ENCODE measurements around the gene CAB39L.

Gene CAB39L

GRCh38 chr13:49419276-49419675 lies 24.6 kb downstream of the CAB39L start:
- Mint-ChIP-seq H3K9me3 (no peaks in the 10 kb centered on the region), H3K4me1 (no peaks in the 10 kb centered on the region), H3K27ac (no peak overlapping the region), H3K4me3 (no peak overlapping the region), H3K27me3 (no peaks in the 10 kb centered on the region)
- ATAC-seq (no peak), DNase-seq (no peak)

GRCh38 chr13:49418206-49418605 lies 25.7 kb downstream of the CAB39L start:
- ATAC-seq (no peak), DNase-seq (no peak)
- no peak overlapping the region for H3K27ac Mint-ChIP-seq
- no peak overlapping the region for H3K4me3 Mint-ChIP-seq
- H3K27me3 Mint-ChIP-seq, result no peaks in the 10 kb centered on the region
- no peaks in the 10 kb centered on the region for H3K4me1 Mint-ChIP-seq
- no peaks in the 10 kb centered on the region for H3K9me3 Mint-ChIP-seq

GRCh38 chr13:49417161-49417560 lies 26.7 kb downstream of the CAB39L start:
- Mint-ChIP-seq H3K9me3 (no peaks in the 10 kb centered on the region), H3K27me3 (no peaks in the 10 kb centered on the region), H3K27ac (no peak overlapping the region), H3K4me3 (no peak overlapping the region), H3K4me1 (no peaks in the 10 kb centered on the region)
- DNase-seq (no peak), ATAC-seq (no peak)

- no peak overlapping the region for H3K27ac Mint-ChIP-seq
- no peak overlapping the region for H3K4me3 Mint-ChIP-seq
- DNase-seq, result no peak
- no peaks in the 10 kb centered on the region for H3K9me3 Mint-ChIP-seq
- H3K27me3 Mint-ChIP-seq, result no peaks in the 10 kb centered on the region
- H3K4me1 Mint-ChIP-seq, result no peaks in the 10 kb centered on the region
- ATAC-seq, result no peak
Measured at GRCh38 chr13:49412749-49413148, 31.1 kb downstream of the CAB39L start.

GRCh38 chr13:49411353-49411752 lies 32.5 kb downstream of the CAB39L start:
- Mint-ChIP-seq H3K4me3 (no peak overlapping the region), H3K9me3 (no peaks in the 10 kb centered on the region), H3K27ac (no peak overlapping the region), H3K27me3 (no peaks in the 10 kb centered on the region), H3K4me1 (no peaks in the 10 kb centered on the region)
- ATAC-seq (no peak), DNase-seq (no peak)

- Mint-ChIP-seq H3K4me3 (no peak overlapping the region), H3K27me3 (no peaks in the 10 kb centered on the region)
Measured at GRCh38 chr13:49410477-49410876, 33.4 kb downstream of the CAB39L start.

GRCh38 chr13:49410006-49410405 lies 33.9 kb downstream of the CAB39L start:
- no peak overlapping the region for H3K4me3 Mint-ChIP-seq
- H3K27me3 Mint-ChIP-seq, result no peaks in the 10 kb centered on the region
- no peak overlapping the region for H3K27ac Mint-ChIP-seq
- ATAC-seq, result no peak
- H3K9me3 Mint-ChIP-seq, result peaks cover 9 to 10% of the 10 kb centered on the region in 2 donors
- DNase-seq, result no peak
- H3K4me1 Mint-ChIP-seq, result no peaks in the 10 kb centered on the region

More at GRCh38 chr13:49410477-49410876, 33.4 kb downstream of the CAB39L start:
- Mint-ChIP-seq H3K9me3 (peaks cover 4 to 6% of the 10 kb centered on the region in 2 donors), H3K4me1 (no peaks in the 10 kb centered on the region), H3K27ac (no peak overlapping the region)
- ATAC-seq (no peak), DNase-seq (no peak)

GRCh38 chr13:49409008-49409407 lies 34.9 kb downstream of the CAB39L start:
- no peak for DNase-seq
- no peak for ATAC-seq
- H3K4me3 Mint-ChIP-seq, result no peak overlapping the region
- H3K9me3 Mint-ChIP-seq, result peaks cover 14 to 20% of the 10 kb centered on the region in 2 donors
- peak overlapping the region in 1 of 2 donors; percentile 2 for H3K27ac Mint-ChIP-seq
- no peaks in the 10 kb centered on the region for H3K27me3 Mint-ChIP-seq
- no peaks in the 10 kb centered on the region for H3K4me1 Mint-ChIP-seq

GRCh38 chr13:49407936-49408335 lies 35.9 kb downstream of the CAB39L start:
- no peak overlapping the region for H3K4me3 Mint-ChIP-seq
- DNase-seq (no peak), ATAC-seq (no peak)
- H3K27ac Mint-ChIP-seq, result no peak overlapping the region
- H3K27me3 Mint-ChIP-seq, result no peaks in the 10 kb centered on the region
- no peaks in the 10 kb centered on the region for H3K4me1 Mint-ChIP-seq
- peaks cover 14 to 25% of the 10 kb centered on the region in 2 donors for H3K9me3 Mint-ChIP-seq

- Mint-ChIP-seq H3K4me3 (no peak overlapping the region), H3K4me1 (no peaks in the 10 kb centered on the region), H3K9me3 (peaks cover 14 to 25% of the 10 kb centered on the region in 2 donors)
Measured at GRCh38 chr13:49407068-49407467, 36.8 kb downstream of the CAB39L start.

GRCh38 chr13:49404703-49405020 lies 39.2 kb downstream of the CAB39L start:
- DNase-seq (no peak), ATAC-seq (no peak)
- H3K27ac Mint-ChIP-seq, result no peak overlapping the region
- no peaks in the 10 kb centered on the region for H3K4me1 Mint-ChIP-seq
- H3K27me3 Mint-ChIP-seq, result no peaks in the 10 kb centered on the region
- peaks cover 14 to 25% of the 10 kb centered on the region in 2 donors for H3K9me3 Mint-ChIP-seq
- H3K4me3 Mint-ChIP-seq, result no peak overlapping the region

More at GRCh38 chr13:49407068-49407467, 36.8 kb downstream of the CAB39L start:
- no peak for ATAC-seq
- no peak for DNase-seq
- no peak overlapping the region for H3K27ac Mint-ChIP-seq
- no peaks in the 10 kb centered on the region for H3K27me3 Mint-ChIP-seq

GRCh38 chr13:49403996-49404702 lies 39.7 kb downstream of the CAB39L start:
- H3K27me3 Mint-ChIP-seq, result no peaks in the 10 kb centered on the region
- no peak overlapping the region for H3K4me3 Mint-ChIP-seq
- no peaks in the 10 kb centered on the region for H3K4me1 Mint-ChIP-seq
- DNase-seq, result no peak
- H3K27ac Mint-ChIP-seq, result no peak overlapping the region
- H3K9me3 Mint-ChIP-seq, result peaks cover 14 to 25% of the 10 kb centered on the region in 2 donors
- ATAC-seq, result no peak

- Mint-ChIP-seq H3K4me3 (no peak overlapping the region), H3K27ac (no peak overlapping the region), H3K9me3 (peaks cover 14 to 25% of the 10 kb centered on the region in 2 donors), H3K4me1 (no peaks in the 10 kb centered on the region), H3K27me3 (no peaks in the 10 kb centered on the region)
- DNase-seq (no peak), ATAC-seq (no peak)
Measured at GRCh38 chr13:49400755-49401659, 42.9 kb downstream of the CAB39L start.

- Mint-ChIP-seq H3K9me3 (peaks cover 5 to 14% of the 10 kb centered on the region in 2 donors), H3K4me1 (no peaks in the 10 kb centered on the region), H3K27me3 (no peaks in the 10 kb centered on the region), H3K27ac (no peak overlapping the region), H3K4me3 (no peak overlapping the region)
- DNase-seq (no peak), ATAC-seq (no peak)
Measured at GRCh38 chr13:49399801-49400472, 43.9 kb downstream of the CAB39L start.

GRCh38 chr13:49395878-49396380 lies 47.9 kb downstream of the CAB39L start:
- Mint-ChIP-seq H3K9me3 (no peaks in the 10 kb centered on the region), H3K27me3 (no peaks in the 10 kb centered on the region), H3K4me1 (no peaks in the 10 kb centered on the region), H3K4me3 (no peak overlapping the region), H3K27ac (no peak overlapping the region)
- ATAC-seq (no peak), DNase-seq (no peak)
